HEK293 (cell line): ENCODE data around the gene NCKAP5L.

Source experiments
- CTCF ChIA-PET: fragments of 350-600 bp; formaldehyde crosslinking; extraction: SDS; loops from one replicate; lab custom pipeline; 2021; ENCODE audit warnings: antibody characterized with exemption; lab: Yijun Ruan, JAX
- POLR2A ChIA-PET: fragments of 300-600 bp; formaldehyde crosslinking; extraction: SDS; loops from one replicate; lab custom pipeline; 2020; ENCODE audit warnings: antibody characterized with exemption, inconsistent platforms; lab: Yijun Ruan, JAX
- H3K27ac ChIP-seq: fragments of 200-500 bp; sonication (Bioruptor generic); 2 replicates; pipeline ENCODE4 v1.5.1; 2014; ENCODE audit warnings: low read depth, low read length, control low read depth, inconsistent platforms; ENCODE audit errors: extremely low read depth
- H3K36me3 ChIP-seq, 2 experiments: fragments of 200-500 bp in 1 of 2; sonication (Bioruptor generic) in 1 of 2; 1 replicate in 1 of 2; 2 replicates in 1 of 2; pipeline ENCODE4 v1.5.1; 2014 to 2017; ENCODE audit warnings: inconsistent platforms in 2 of 2, low read length in 2 of 2; ENCODE audit not compliant: control insufficient read depth in 2 of 2, insufficient read depth in 1 of 2
- H3K4me1 ChIP-seq: fragments of 200-500 bp; sonication (Bioruptor generic); 2 replicates; pipeline ENCODE4 v1.5.1; 2014; ENCODE audit warnings: mild to moderate bottlenecking, low read length, inconsistent platforms; ENCODE audit not compliant: control insufficient read depth, insufficient read depth
- H3K4me3 ChIP-seq: 2 replicates; pipeline ENCODE4 v1.5.1; 2011; ENCODE audit warnings: low read depth, mild to moderate bottlenecking, control low read depth, low read length, moderate library complexity
- H3K9me3 ChIP-seq: fragments of 200-500 bp; sonication (Bioruptor generic); 2 replicates; pipeline ENCODE4 v1.5.1; 2014; ENCODE audit warnings: low read depth, low read length, inconsistent platforms; ENCODE audit not compliant: control insufficient read depth, insufficient read depth
- BCL11A ChIP-seq: fragments of 450-650 bp; formaldehyde crosslinking; IDR thresholded peaks from 2 replicates; pipeline ENCODE4 v1.5.1; 2016; ENCODE audit warnings: low read depth, missing biosample characterization, missing genetic modification characterization
- GLIS1 ChIP-seq: fragments of 450-650 bp; formaldehyde crosslinking; IDR thresholded peaks from 2 replicates; pipeline ENCODE4 v1.5.1; 2016; ENCODE audit warnings: missing biosample characterization, missing genetic modification characterization
- HOXD13 ChIP-seq: sonication (generic); formaldehyde crosslinking; IDR thresholded peaks from 2 replicates; pipeline ENCODE4 v1.8.0; 2022; ENCODE audit warnings: missing genetic modification reagents, borderline replicate concordance
- IKZF3 ChIP-seq: fragments of 450-650 bp; IDR thresholded peaks from 2 replicates; pipeline ENCODE4 v1.5.0; 2018; ENCODE audit warnings: missing biosample characterization, mild to moderate bottlenecking, missing genetic modification characterization, moderate library complexity
- TRIM28 ChIP-seq: IDR thresholded peaks from 2 replicates; pipeline ENCODE4 v1.6.1; 2011; ENCODE audit warnings: low read length, control low read depth, borderline replicate concordance
- ZBTB48 ChIP-seq: fragments of 450-650 bp; formaldehyde crosslinking; IDR thresholded peaks from 2 replicates; pipeline ENCODE4 v1.5.1; 2016; ENCODE audit warnings: missing biosample characterization, missing genetic modification characterization
- ZBTB8A ChIP-seq: fragments of 450-650 bp; formaldehyde crosslinking; IDR thresholded peaks from 2 replicates; pipeline ENCODE4 v1.5.1; 2016; ENCODE audit warnings: missing biosample characterization, missing genetic modification characterization
- ZNF121 ChIP-seq: fragments of 450-650 bp; formaldehyde crosslinking; IDR thresholded peaks from 2 replicates; pipeline ENCODE4 v1.5.1; 2016; ENCODE audit warnings: missing biosample characterization, missing genetic modification characterization
- ZNF184 ChIP-seq: fragments of 450-650 bp; IDR thresholded peaks from 2 replicates; pipeline ENCODE4 v1.5.1; 2018; ENCODE audit warnings: missing biosample characterization, mild to moderate bottlenecking, missing genetic modification characterization
- ZNF341 ChIP-seq: fragments of 450-650 bp; formaldehyde crosslinking; IDR thresholded peaks from 2 replicates; pipeline ENCODE4; 2016; ENCODE audit warnings: low read depth, missing biosample characterization, missing genetic modification characterization
- ZNF555 ChIP-seq: fragments of 450-650 bp; formaldehyde crosslinking; conservative IDR thresholded peaks from 2 replicates; pipeline ENCODE4 v1.5.1; 2017; ENCODE audit warnings: missing biosample characterization, mild to moderate bottlenecking, missing genetic modification characterization, inconsistent platforms
- ZNF596 ChIP-seq: fragments of 450-650 bp; IDR thresholded peaks from 2 replicates; pipeline ENCODE4 v1.5.0; 2018; ENCODE audit warnings: missing biosample characterization, mild to moderate bottlenecking, missing genetic modification characterization, moderate library complexity
- ZNF629 ChIP-seq: fragments of 450-650 bp; formaldehyde crosslinking; IDR thresholded peaks from 2 replicates; pipeline ENCODE4 v1.5.1; 2017; ENCODE audit warnings: missing biosample characterization, missing genetic modification characterization
- ZNF658 ChIP-seq: fragments of 450-650 bp; formaldehyde crosslinking; IDR thresholded peaks from 2 replicates; pipeline ENCODE4; 2016; ENCODE audit warnings: missing biosample characterization, missing genetic modification characterization
- ZNF664 ChIP-seq: fragments of 450-650 bp; formaldehyde crosslinking; IDR thresholded peaks from 2 replicates; pipeline ENCODE4 v1.5.1; 2016; ENCODE audit warnings: missing biosample characterization, missing genetic modification characterization
- ZNF701 ChIP-seq: fragments of 450-650 bp; formaldehyde crosslinking; IDR thresholded peaks from 2 replicates; pipeline ENCODE4 v1.5.1; 2016; ENCODE audit warnings: missing biosample characterization, missing genetic modification characterization
- ZNF768 ChIP-seq: fragments of 450-650 bp; formaldehyde crosslinking; IDR thresholded peaks from 2 replicates; pipeline ENCODE4 v1.5.1; 2018; ENCODE audit warnings: missing biosample characterization, mild to moderate bottlenecking, missing genetic modification characterization
- ZNF792 ChIP-seq: fragments of 450-650 bp; formaldehyde crosslinking; IDR thresholded peaks from 2 replicates; pipeline ENCODE4 v1.5.1; 2016; ENCODE audit warnings: missing biosample characterization, missing genetic modification characterization
- TF ChIP-seq, protein P1 (sequence below): fragments of 450-650 bp; formaldehyde crosslinking; IDR thresholded peaks from 2 replicates; pipeline ENCODE4 v1.5.1; 2016; ENCODE audit warnings: missing biosample characterization, missing genetic modification characterization
- TF ChIP-seq, protein P2 (sequence below): fragments of 450-650 bp; formaldehyde crosslinking; conservative IDR thresholded peaks from 2 replicates; pipeline ENCODE4 v1.5.1; 2016; ENCODE audit warnings: low read depth, missing biosample characterization, missing genetic modification characterization
- TF ChIP-seq, protein P3 (sequence below): fragments of 450-650 bp; formaldehyde crosslinking; IDR thresholded peaks from 2 replicates; pipeline ENCODE4 v1.5.1; 2016; ENCODE audit warnings: missing biosample characterization, missing genetic modification characterization
- TF ChIP-seq, protein P4 (sequence below): fragments of 450-650 bp; formaldehyde crosslinking; IDR thresholded peaks from 2 replicates; pipeline ENCODE4 v1.5.1; 2016; ENCODE audit warnings: missing biosample characterization, missing genetic modification characterization

Gene NCKAP5L

DNA sequence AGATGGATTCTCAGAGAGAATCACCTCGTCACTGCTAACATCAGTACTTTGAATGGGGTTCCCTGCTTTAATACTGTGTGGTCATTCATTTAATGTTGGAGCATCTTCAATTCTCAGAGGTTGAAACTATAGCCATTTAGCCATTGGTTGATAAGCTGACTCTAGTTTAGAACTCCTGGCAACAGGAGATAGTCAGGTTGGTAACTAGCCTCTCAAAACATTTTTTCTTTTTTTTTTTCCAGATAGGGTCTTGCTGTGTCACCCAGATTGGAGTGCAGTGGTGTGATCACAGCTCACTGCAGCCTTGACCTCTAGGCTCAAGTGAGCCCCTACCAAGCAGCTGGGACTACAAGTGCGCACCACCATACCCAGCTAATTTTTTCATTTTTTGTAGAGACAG lies 3.5 kb upstream of the NCKAP5L start:
- no peak overlapping the region for H3K4me3 ChIP-seq
- peaks cover 16% of the 10 kb centered on the region for H3K4me1 ChIP-seq
- no peaks in the 10 kb centered on the region for H3K36me3 ChIP-seq
- CTCF ChIA-PET, result interaction anchor here (0.7 to 1.3 kb wide), 2 partner anchors 35 to 53 kb away, joined by 3 to 6 read pairs; no protein-coding TSS in a partner anchor
- TF ChIP-seq ZNF184 (tag by site-specific recombination) (no peak), TRIM28 (no peak), ZNF792 (no peak), ZNF121 (tag by site-specific recombination) (no peak), ZNF596 (tag by site-specific recombination) (no peak), ZNF701 (no peak), ZNF768 (tag by site-specific recombination) (no peak), BCL11A (no peak)
- TF ChIP-seq, protein P1, sequence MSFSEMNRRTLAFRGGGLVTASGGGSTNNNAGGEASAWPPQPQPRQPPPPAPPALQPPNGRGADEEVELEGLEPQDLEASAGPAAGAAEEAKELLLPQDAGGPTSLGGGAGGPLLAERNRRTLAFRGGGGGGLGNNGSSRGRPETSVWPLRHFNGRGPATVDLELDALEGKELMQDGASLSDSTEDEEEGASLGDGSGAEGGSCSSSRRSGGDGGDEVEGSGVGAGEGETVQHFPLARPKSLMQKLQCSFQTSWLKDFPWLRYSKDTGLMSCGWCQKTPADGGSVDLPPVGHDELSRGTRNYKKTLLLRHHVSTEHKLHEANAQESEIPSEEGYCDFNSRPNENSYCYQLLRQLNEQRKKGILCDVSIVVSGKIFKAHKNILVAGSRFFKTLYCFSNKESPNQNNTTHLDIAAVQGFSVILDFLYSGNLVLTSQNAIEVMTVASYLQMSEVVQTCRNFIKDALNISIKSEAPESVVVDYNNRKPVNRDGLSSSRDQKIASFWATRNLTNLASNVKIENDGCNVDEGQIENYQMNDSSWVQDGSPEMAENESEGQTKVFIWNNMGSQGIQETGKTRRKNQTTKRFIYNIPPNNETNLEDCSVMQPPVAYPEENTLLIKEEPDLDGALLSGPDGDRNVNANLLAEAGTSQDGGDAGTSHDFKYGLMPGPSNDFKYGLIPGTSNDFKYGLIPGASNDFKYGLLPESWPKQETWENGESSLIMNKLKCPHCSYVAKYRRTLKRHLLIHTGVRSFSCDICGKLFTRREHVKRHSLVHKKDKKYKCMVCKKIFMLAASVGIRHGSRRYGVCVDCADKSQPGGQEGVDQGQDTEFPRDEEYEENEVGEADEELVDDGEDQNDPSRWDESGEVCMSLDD, result no peak
- POLR2A ChIA-PET, result interaction anchor here (0.6 to 1.0 kb wide), 3 partner anchors 11 to 412 kb away, joined by 3 to 4 read pairs (median 3); partner anchors contain the start of gene BCDIN3D
- no peaks in the 10 kb centered on the region for H3K9me3 ChIP-seq
- no peak overlapping the region for H3K27ac ChIP-seq

DNA sequence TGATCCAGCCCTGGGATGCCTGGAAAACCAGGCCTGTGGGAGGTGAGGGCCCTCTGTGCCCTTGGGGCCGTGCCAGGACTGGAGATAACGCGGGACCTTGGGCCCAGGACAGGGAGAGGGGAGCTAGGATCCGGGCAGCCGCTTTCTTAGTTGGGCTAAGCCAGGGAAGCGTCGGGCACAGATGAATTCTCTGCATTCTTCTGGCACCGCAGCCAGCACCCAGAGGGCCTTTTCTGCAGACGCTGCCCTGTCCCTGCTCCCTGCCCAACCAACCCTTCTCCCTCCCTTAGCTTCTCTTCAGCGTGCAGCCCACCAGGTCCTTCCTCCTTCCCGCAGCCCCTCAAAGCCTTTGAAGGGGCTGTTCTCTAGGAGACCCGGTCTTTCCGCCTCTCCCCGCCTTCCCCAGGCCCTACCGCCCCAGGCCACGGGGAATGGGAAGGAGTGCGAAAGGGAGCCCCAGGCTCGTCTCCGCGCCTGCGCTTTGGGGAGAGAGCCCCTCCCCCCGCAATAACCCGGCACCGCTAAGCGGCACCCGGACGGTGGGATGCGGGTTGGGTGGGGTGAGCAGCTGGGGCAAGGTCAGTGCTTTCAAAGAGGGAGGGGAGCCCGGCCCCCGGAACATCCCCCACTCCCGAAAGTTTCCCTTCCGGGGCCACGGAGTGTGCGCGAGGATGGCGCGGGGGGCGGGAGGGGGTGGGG lies 663 bp downstream of the NCKAP5L start:
- POLR2A ChIA-PET, result interaction anchor here (0.6 to 2.6 kb wide), 24 partner anchors 8 to 530 kb away, joined by 3 to 38 read pairs (median 4); partner anchors contain the start of genes BCDIN3D, CERS5, SMARCD1 and TMBIM6
- Histone ChIP-seq H3K4me1 (peaks cover 24% of the 10 kb centered on the region), H3K36me3 (peaks cover under 1 to 24% of the 10 kb centered on the region in 2 experiments; a peak in 1 of 3 replicates), H3K4me3 (peak overlapping the region; percentile 77), H3K9me3 (no peaks in the 10 kb centered on the region), H3K27ac (peak overlapping the region; percentile 64)
- CTCF ChIA-PET, result interaction anchor here (0.6 to 2.8 kb wide), 7 partner anchors 12 to 472 kb away, joined by 3 to 21 read pairs (median 3); partner anchors contain the start of gene TMBIM6
- TF ChIP-seq IKZF3 (tag by site-specific recombination), result peak; percentile 81
- TF ChIP-seq ZBTB8A (tag by site-specific recombination), result 0 out of 2 replicates have a peak, but pooled peaks have one; percentile 26
- TF ChIP-seq HOXD13 (CRISPR knock-in tag), result no peak
- TF ChIP-seq, protein P2, sequence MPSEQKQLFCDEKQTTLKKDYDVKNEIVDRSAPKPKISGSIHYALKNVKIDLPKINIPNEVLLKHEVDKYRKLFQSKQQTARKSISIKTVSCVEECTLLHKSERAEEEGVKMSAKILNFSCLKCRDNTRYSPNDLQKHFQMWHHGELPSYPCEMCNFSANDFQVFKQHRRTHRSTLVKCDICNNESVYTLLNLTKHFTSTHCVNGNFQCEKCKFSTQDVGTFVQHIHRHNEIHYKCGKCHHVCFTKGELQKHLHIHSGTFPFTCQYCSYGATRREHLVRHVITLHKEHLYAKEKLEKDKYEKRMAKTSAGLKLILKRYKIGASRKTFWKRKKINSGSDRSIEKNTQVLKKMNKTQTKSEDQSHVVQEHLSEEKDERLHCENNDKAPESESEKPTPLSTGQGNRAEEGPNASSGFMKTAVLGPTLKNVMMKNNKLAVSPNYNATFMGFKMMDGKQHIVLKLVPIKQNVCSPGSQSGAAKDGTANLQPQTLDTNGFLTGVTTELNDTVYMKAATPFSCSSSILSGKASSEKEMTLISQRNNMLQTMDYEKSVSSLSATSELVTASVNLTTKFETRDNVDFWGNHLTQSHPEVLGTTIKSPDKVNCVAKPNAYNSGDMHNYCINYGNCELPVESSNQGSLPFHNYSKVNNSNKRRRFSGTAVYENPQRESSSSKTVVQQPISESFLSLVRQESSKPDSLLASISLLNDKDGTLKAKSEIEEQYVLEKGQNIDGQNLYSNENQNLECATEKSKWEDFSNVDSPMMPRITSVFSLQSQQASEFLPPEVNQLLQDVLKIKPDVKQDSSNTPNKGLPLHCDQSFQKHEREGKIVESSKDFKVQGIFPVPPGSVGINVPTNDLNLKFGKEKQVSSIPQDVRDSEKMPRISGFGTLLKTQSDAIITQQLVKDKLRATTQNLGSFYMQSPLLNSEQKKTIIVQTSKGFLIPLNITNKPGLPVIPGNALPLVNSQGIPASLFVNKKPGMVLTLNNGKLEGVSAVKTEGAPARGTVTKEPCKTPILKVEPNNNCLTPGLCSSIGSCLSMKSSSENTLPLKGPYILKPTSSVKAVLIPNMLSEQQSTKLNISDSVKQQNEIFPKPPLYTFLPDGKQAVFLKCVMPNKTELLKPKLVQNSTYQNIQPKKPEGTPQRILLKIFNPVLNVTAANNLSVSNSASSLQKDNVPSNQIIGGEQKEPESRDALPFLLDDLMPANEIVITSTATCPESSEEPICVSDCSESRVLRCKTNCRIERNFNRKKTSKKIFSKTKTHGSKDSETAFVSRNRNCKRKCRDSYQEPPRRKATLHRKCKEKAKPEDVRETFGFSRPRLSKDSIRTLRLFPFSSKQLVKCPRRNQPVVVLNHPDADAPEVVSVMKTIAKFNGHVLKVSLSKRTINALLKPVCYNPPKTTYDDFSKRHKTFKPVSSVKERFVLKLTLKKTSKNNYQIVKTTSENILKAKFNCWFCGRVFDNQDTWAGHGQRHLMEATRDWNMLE (tag by site-specific recombination), result 0 out of 2 replicates have a peak, but pooled peaks have one; percentile 46
- peak; percentile 31; the same call in 1 of the 2 replicates for TF ChIP-seq GLIS1 (tag by site-specific recombination)
- TF ChIP-seq ZNF629 (tag by site-specific recombination), result no peak
- no peak for TF ChIP-seq ZNF658 (tag by site-specific recombination)
- peak; percentile 96 for TF ChIP-seq ZNF341
- peak; percentile 65 for TF ChIP-seq ZBTB48 (tag by site-specific recombination)
- TF ChIP-seq, protein P3, sequence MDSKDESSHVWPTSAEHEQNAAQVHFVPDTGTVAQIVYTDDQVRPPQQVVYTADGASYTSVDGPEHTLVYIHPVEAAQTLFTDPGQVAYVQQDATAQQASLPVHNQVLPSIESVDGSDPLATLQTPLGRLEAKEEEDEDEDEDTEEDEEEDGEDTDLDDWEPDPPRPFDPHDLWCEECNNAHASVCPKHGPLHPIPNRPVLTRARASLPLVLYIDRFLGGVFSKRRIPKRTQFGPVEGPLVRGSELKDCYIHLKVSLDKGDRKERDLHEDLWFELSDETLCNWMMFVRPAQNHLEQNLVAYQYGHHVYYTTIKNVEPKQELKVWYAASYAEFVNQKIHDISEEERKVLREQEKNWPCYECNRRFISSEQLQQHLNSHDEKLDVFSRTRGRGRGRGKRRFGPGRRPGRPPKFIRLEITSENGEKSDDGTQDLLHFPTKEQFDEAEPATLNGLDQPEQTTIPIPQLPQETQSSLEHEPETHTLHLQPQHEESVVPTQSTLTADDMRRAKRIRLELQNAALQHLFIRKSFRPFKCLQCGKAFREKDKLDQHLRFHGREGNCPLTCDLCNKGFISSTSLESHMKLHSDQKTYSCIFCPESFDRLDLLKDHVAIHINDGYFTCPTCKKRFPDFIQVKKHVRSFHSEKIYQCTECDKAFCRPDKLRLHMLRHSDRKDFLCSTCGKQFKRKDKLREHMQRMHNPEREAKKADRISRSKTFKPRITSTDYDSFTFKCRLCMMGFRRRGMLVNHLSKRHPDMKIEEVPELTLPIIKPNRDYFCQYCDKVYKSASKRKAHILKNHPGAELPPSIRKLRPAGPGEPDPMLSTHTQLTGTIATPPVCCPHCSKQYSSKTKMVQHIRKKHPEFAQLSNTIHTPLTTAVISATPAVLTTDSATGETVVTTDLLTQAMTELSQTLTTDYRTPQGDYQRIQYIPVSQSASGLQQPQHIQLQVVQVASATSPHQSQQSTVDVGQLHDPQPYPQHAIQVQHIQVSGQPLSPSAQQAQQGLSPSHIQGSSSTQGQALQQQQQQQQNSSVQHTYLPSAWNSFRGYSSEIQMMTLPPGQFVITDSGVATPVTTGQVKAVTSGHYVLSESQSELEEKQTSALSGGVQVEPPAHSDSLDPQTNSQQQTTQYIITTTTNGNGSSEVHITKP (tag by site-specific recombination), result 0 out of 2 replicates have a peak, but pooled peaks have one; percentile 9
- TF ChIP-seq, protein P4, sequence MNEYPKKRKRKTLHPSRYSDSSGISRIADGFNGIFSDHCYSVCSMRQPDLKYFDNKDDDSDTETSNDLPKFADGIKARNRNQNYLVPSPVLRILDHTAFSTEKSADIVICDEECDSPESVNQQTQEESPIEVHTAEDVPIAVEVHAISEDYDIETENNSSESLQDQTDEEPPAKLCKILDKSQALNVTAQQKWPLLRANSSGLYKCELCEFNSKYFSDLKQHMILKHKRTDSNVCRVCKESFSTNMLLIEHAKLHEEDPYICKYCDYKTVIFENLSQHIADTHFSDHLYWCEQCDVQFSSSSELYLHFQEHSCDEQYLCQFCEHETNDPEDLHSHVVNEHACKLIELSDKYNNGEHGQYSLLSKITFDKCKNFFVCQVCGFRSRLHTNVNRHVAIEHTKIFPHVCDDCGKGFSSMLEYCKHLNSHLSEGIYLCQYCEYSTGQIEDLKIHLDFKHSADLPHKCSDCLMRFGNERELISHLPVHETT (tag by site-specific recombination), result no peak
- no peak for TF ChIP-seq ZNF664 (tag by site-specific recombination)
- TF ChIP-seq ZNF555 (tag by site-specific recombination), result no peak
